K562 (cell line): ENCODE results near the gene LDHAL6A. TPM values are rescaled to one million over a fixed set of nuclear protein-coding genes. Genes with fewer than 3 reads are reported as not detected.

ENCODE experiments used
- ATAC-seq: fragments of 200-7000 bp; cut with Tn5 transposase; 3 replicates; pipeline ENCODE4 v1.9.1; 2020; ENCODE audit warnings: moderate library complexity
- BruUV-seq: library from RNA; stranded (reverse); fragments of 400-500 nt; replicated peaks from 2 replicates; lab custom pipeline; 2021; lab: Mats Ljungman, UMichigan
- CTCF ChIA-PET: fragments of 300-600 bp; formaldehyde crosslinking; extraction: SDS; loops from one replicate; lab custom pipeline; 2021; ENCODE audit warnings: low intra/inter-chr PET ratio; lab: Yijun Ruan, JAX
- POLR2A ChIA-PET: fragments of 300-600, 350-650 bp; sonication (Branson Sonifier 250); formaldehyde crosslinking; extraction: SDS; loops from one replicate; lab custom pipeline; 2021; ENCODE audit warnings: antibody characterized with exemption, inconsistent platforms; lab: Yijun Ruan, JAX
- DNase-seq, 4 experiments: peaks; one replicate each; pipeline versions ENCODE4 v3.0.0 to v3.0.0-alpha.2; 2011 to 2018; ENCODE audit warnings: low spot score in 3 of 4, mixed read lengths in 3 of 4; ENCODE audit errors: extremely low read depth in 1 of 4
- FAIRE-seq: peaks from 2 replicates; lab custom pipeline; 2011; peaks lifted over from hg19 to GRCh38; lab: Jason Lieb, UNC
- H2AFZ ChIP-seq: 2 replicates; pipeline ENCODE4 v1.6.0; 2011; ENCODE audit warnings: low read depth, low read length, control low read depth, inconsistent platforms
- H3K27ac ChIP-seq: fragments of 200-600 bp; 3 replicates; pipeline ENCODE4 v1.8.0; 2011; ENCODE audit warnings: low read depth, mild to moderate bottlenecking, control low read depth, inconsistent platforms, low read length, moderate library complexity, mixed read lengths; ENCODE audit errors: extremely low read depth
- H3K27me3 ChIP-seq, 2 experiments: fragments of 300-600 bp in 1 of 2; 2 replicates in 1 of 2; 3 replicates in 1 of 2; pipeline versions ENCODE4 v1.6.0 to v1.8.0; 2011; ENCODE audit warnings: inconsistent platforms in 2 of 2, low read length in 2 of 2, mild to moderate bottlenecking in 1 of 2, mixed read lengths in 1 of 2, moderate library complexity in 1 of 2; ENCODE audit not compliant: control insufficient read depth in 2 of 2, insufficient read depth in 2 of 2
- H3K36me3 ChIP-seq: fragments of 300-600 bp; 3 replicates; pipeline ENCODE4 v1.8.0; 2011; ENCODE audit warnings: mild to moderate bottlenecking, low read length, inconsistent platforms; ENCODE audit not compliant: control insufficient read depth, insufficient read depth
- H3K4me1 ChIP-seq, 2 experiments: fragments of 200-600 bp in 1 of 2; replicated peaks in 1 of 2; 2 replicates in 1 of 2; 3 replicates in 1 of 2; pipeline versions ENCODE4 v1.5.1 to v1.8.0; 2011; ENCODE audit warnings: inconsistent platforms in 2 of 2, low read length in 2 of 2, mild to moderate bottlenecking in 1 of 2, mixed read lengths in 1 of 2, moderate library complexity in 1 of 2; ENCODE audit not compliant: control insufficient read depth in 2 of 2, insufficient read depth in 2 of 2
- H3K4me2 ChIP-seq: 2 replicates; pipeline ENCODE4 v1.6.1; 2011; ENCODE audit warnings: low read length, control low read depth, inconsistent platforms, mixed read lengths; ENCODE audit not compliant: insufficient read depth
- H3K4me3 ChIP-seq: fragments of 200-600 bp; sonication (generic), shearing (Covaris generic); 2 replicates; pipeline ENCODE4 v1.5.1; 2016; ENCODE audit warnings: control low read depth, inconsistent platforms
- H3K79me2 ChIP-seq: fragments of 200-600 bp; 3 replicates; pipeline ENCODE4 v1.8.0; 2011; ENCODE audit warnings: low read length, inconsistent platforms; ENCODE audit not compliant: control insufficient read depth, insufficient read depth
- H3K9ac ChIP-seq, 2 experiments: 2 replicates each; pipeline versions ENCODE4 v1.6.0 to v1.6.1; 2011; ENCODE audit warnings: low read depth in 2 of 2, low read length in 2 of 2, control low read depth in 1 of 2, inconsistent platforms in 1 of 2, mild to moderate bottlenecking in 1 of 2, mixed read lengths in 1 of 2; ENCODE audit not compliant: insufficient read depth in 1 of 2
- H3K9me1 ChIP-seq: one replicate; pipeline ENCODE4 v1.6.0; 2011; ENCODE audit warnings: inconsistent platforms, mild to moderate bottlenecking, low read length, moderate library complexity; ENCODE audit not compliant: control insufficient read depth, insufficient read depth
- H3K9me3 ChIP-seq: replicated peaks from 2 replicates; pipeline ENCODE4 v1.5.1; 2011; ENCODE audit warnings: low read depth, low read length, inconsistent platforms; ENCODE audit not compliant: control insufficient read depth, insufficient read depth
- H4K20me1 ChIP-seq: replicated peaks from 2 replicates; pipeline ENCODE4 v1.6.1; 2011; ENCODE audit warnings: low read length, inconsistent platforms, mixed read lengths; ENCODE audit not compliant: control insufficient read depth, insufficient read depth
- ADNP ChIP-seq: fragments of 200-800 bp; sonication (Bioruptor generic); IDR thresholded peaks from 2 replicates; pipeline ENCODE4 v1.6.1; 2016; ENCODE audit warnings: missing genetic modification characterization, missing compliant biosample characterization
- C11orf30 ChIP-seq: fragments of 450-650 bp; IDR thresholded peaks from 2 replicates; pipeline ENCODE4 v1.6.1; 2016; ENCODE audit warnings: low read depth, mild to moderate bottlenecking
- GATAD2A ChIP-seq: fragments of 450-650 bp; IDR thresholded peaks from 2 replicates; pipeline ENCODE4 v1.6.1; 2017
- GTF2A2 ChIP-seq: IDR thresholded peaks from 2 replicates; pipeline ENCODE4 v1.6.1; 2016; ENCODE audit warnings: mild to moderate bottlenecking, missing genetic modification characterization, missing compliant biosample characterization
- NFATC3 ChIP-seq: fragments of 450-650 bp; IDR thresholded peaks from 2 replicates; pipeline ENCODE4 v1.6.1; 2017; ENCODE audit warnings: mild to moderate bottlenecking
- POU5F1 ChIP-seq: fragments of 150-350 bp; IDR thresholded peaks from 2 replicates; pipeline ENCODE4 v1.6.1; 2014; ENCODE audit warnings: borderline replicate concordance, low read length, low read depth, mild to moderate bottlenecking; ENCODE audit not compliant: partially characterized antibody
- SMARCA4 ChIP-seq: fragments of 450-650 bp; IDR thresholded peaks from 2 replicates; pipeline ENCODE4 v1.6.1; 2016
- TCF3 ChIP-seq: sonication (generic); formaldehyde crosslinking; IDR thresholded peaks from 2 replicates; pipeline ENCODE4 v1.4.0; 2020; ENCODE audit warnings: mild to moderate bottlenecking, missing genetic modification reagents
- ZNF57 ChIP-seq: fragments of 450-650 bp; formaldehyde crosslinking; IDR thresholded peaks from 2 replicates; pipeline ENCODE4 v1.4.0; 2020; ENCODE audit warnings: mild to moderate bottlenecking, moderate library complexity
- ZNF584 ChIP-seq: fragments of 200-800 bp; sonication (Bioruptor generic); IDR thresholded peaks from 2 replicates; pipeline ENCODE4 v1.6.1; 2016; ENCODE audit warnings: low read depth, mild to moderate bottlenecking, missing genetic modification characterization, missing compliant biosample characterization
- ZNF778 ChIP-seq: fragments of 450-650 bp; formaldehyde crosslinking; IDR thresholded peaks from 2 replicates; pipeline ENCODE4 v1.4.0; 2020; ENCODE audit warnings: mild to moderate bottlenecking, moderate library complexity
- WGBS: fragments of 100-300 bp; shearing (Covaris generic); methylation state at CpG from one replicate; pipeline ENCODE4 v1.1.6; 2016; ENCODE audit warnings: low coverage, mixed read lengths; ENCODE audit not compliant: insufficient coverage; ENCODE audit errors: missing lambda C conversion rate; 5-methylcytosine and 5-hydroxymethylcytosine counted together
- in situ Hi-C: fragments of 300-500 bp; cut with MboI; formaldehyde crosslinking; loops from 4 replicates; pipeline ENCODE4 v1.15.0; 2018; ENCODE audit warnings: inconsistent platforms, mixed read lengths
- intact Hi-C: fragments of 100-400 bp; cut with micrococcal nuclease; formaldehyde crosslinking; loops from 2 replicates; pipeline ENCODE4 v1.14.2; 2022
- polyA plus RNA-seq, 8 experiments: library from polyadenylated mRNA; depleted of rRNA in 4 of 8; stranded (reverse) in 5 of 8; unstranded in 3 of 8; fragments of >200 nt; fragmentation: Nextera tagmentation in 2 of 8; fragmentation: Illumina TruSeq in 1 of 8; extraction: Ambion mirVana in 2 of 8; extraction: Trizol in 1 of 8; gene quantifications; 2 replicates each; pipeline versions ENCODE4 v1.2.1 to v1.2.3, GENCODE V29; 2011 to 2014; ENCODE audit warnings: inconsistent platforms in 1 of 8, missing spikeins in 1 of 8
- total RNA-seq, 7 experiments: library from RNA; depleted of rRNA in 6 of 7; stranded (reverse); fragments of >200 nt in 6 of 7; fragmentation: Illumina TruSeq in 2 of 7; extraction: Trizol in 2 of 7; gene quantifications; 2 replicates each; pipeline versions ENCODE4 v1.2.1 to v1.2.3, GENCODE V29; 2011 to 2021; ENCODE audit warnings: low replicate concordance in 1 of 7
- TF ChIP-seq, protein P1 (sequence below): fragments of 450-650 bp; IDR thresholded peaks from 2 replicates; pipeline ENCODE4 v1.6.1; 2016; ENCODE audit warnings: borderline replicate concordance
- TF ChIP-seq, protein P2 (sequence below): fragments of 450-650 bp; formaldehyde crosslinking; IDR thresholded peaks from 2 replicates; pipeline ENCODE4 v1.4.0; 2020; ENCODE audit warnings: mild to moderate bottlenecking, moderate library complexity

LDHAL6A gene
- total and polyA plus RNA-seq, 9 of the 15 experiments (the other 6 are each of a cell fraction or from before 2014, with no cell fraction given) = 0.04 TPM; not detected in 8

DNA sequence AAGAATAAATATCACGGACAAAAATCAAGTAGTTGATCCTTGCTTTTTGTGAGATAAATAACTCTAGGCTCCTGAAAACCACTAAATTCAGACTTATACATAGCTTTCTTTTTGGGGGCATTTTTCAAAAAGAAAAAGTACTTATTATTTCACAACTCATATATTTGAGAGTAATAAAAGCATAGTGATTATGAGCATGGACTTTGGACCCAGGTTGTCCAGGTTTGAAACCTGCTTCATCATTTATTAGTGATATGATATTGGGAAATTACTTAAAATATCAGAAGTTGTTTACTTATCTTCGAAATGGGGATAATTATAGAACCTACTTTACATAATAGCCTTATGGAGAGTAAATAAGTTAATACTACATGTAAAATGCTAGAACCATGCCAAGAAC is 17.0 kb upstream of the LDHAL6A start:
- ATAC-seq (no peak), DNase-seq (no peak), FAIRE-seq (no peak)
- ChIA-PET POLR2A (interaction anchor here (1.5 kb wide), 1 partner anchor 17 kb away, joined by 4 read pairs; the partner anchor contains the start of gene LDHAL6A), CTCF (no interaction called here)
- H3K9me3 ChIP-seq = no peaks in the 10 kb centered on the region
- 6% methylated on average over 2 of the region's 2 CpGs for WGBS
- H3K27me3 ChIP-seq = no peaks in the 10 kb centered on the region
- H3K27ac ChIP-seq = no peak overlapping the region
- H3K9ac ChIP-seq = no peak overlapping the region
- H3K79me2 ChIP-seq = no peaks in the 10 kb centered on the region
- no peak overlapping the region for H2AFZ ChIP-seq
- BruUV-seq = no TSS peak
- no peak overlapping the region for H3K4me3 ChIP-seq
- H3K4me1 ChIP-seq = no peaks in the 10 kb centered on the region
- intact Hi-C loops = no loop called here
- no peaks in the 10 kb centered on the region for H4K20me1 ChIP-seq
- no peaks in the 10 kb centered on the region for H3K36me3 ChIP-seq
- no peaks in the 10 kb centered on the region for H3K9me1 ChIP-seq
- H3K4me2 ChIP-seq = no peak overlapping the region
- in situ Hi-C loops = no loop called here
- no peak for TF ChIP-seq SMARCA4
- no peak for TF ChIP-seq POU5F1
- no peak for TF ChIP-seq ADNP (tag)
- TF ChIP-seq, protein P1, sequence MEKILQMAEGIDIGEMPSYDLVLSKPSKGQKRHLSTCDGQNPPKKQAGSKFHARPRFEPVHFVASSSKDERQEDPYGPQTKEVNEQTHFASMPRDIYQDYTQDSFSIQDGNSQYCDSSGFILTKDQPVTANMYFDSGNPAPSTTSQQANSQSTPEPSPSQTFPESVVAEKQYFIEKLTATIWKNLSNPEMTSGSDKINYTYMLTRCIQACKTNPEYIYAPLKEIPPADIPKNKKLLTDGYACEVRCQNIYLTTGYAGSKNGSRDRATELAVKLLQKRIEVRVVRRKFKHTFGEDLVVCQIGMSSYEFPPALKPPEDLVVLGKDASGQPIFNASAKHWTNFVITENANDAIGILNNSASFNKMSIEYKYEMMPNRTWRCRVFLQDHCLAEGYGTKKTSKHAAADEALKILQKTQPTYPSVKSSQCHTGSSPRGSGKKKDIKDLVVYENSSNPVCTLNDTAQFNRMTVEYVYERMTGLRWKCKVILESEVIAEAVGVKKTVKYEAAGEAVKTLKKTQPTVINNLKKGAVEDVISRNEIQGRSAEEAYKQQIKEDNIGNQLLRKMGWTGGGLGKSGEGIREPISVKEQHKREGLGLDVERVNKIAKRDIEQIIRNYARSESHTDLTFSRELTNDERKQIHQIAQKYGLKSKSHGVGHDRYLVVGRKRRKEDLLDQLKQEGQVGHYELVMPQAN = no peak
- no peak for TF ChIP-seq NFATC3
- TF ChIP-seq ZNF57 (CRISPR knock-in tag) = no peak
- TF ChIP-seq ZNF584 (CRISPR knock-in tag) = no peak
- TF ChIP-seq C11orf30 = no peak
- TF ChIP-seq GATAD2A = no peak
- no peak for TF ChIP-seq ZNF778 (CRISPR knock-in tag)
- no peak for TF ChIP-seq GTF2A2 (tag)
- TF ChIP-seq, protein P2, sequence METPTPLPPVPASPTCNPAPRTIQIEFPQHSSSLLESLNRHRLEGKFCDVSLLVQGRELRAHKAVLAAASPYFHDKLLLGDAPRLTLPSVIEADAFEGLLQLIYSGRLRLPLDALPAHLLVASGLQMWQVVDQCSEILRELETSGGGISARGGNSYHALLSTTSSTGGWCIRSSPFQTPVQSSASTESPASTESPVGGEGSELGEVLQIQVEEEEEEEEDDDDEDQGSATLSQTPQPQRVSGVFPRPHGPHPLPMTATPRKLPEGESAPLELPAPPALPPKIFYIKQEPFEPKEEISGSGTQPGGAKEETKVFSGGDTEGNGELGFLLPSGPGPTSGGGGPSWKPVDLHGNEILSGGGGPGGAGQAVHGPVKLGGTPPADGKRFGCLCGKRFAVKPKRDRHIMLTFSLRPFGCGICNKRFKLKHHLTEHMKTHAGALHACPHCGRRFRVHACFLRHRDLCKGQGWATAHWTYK (CRISPR knock-in tag) = no peak
- TF ChIP-seq TCF3 (CRISPR knock-in tag) = no peak
